ENCODE measurements around the gene LOC101059915.
"Not testable (repeated sequence)": the region's sequence is repeated elsewhere in the genome, so short reads cannot be mapped to it uniquely, and the experiment has no call there.

DNA sequence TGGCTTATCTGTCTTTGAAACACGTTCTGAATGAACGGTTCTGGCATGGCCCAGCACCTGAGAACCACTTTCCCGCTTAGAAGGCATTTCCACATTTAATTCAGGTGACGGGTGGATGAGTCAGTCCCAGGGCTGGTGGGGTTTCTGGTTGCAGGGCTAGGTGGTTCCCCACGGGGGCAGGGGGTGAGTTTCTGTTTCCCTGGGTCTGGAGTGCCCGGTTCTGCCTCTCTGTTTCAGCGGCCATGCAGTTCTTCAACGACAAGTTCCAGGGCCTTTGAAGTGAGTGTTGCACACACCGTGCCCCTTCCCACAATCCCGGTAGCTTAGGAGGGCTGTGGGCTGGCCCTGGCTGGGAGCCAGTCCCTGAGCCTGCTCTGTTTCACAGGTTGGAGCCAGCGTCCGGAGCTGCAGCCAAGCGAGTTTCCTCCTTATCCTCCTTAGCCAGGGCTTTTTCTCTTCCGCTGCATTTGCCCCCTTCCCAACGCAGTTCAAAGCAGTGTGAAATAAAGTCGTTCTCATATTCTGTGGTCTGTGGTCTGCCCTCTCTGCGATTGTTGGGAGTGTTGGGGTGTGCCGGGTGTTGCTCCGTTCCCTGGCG is 53.0 kb downstream of the LOC101059915 start:
- not testable (repeated sequence) for TF ChIP-seq CTCF (IDR thresholded peaks at IDR 0.05; ENCODE audit: low read length); EZH2 (optimal IDR thresholded peaks at IDR 0.05; ENCODE audit: low read depth, low read length); EZH2phosphoT487 (IDR thresholded peaks at IDR 0.05; ENCODE audit: low read length)

Measured in MM.1S (cell line).